Activated T-cell treated with anti-CD3 and anti-CD28 coated beads, Interleukin-2, amount 50 U/mL, for 1 hour (primary cell): ENCODE data around the gene PLXDC2.

ENCODE experiments used
- DNase-seq: peaks from one replicate; pipeline ENCODE4 v3.0.0-alpha.2; 2020

PLXDC2 gene

DNA sequence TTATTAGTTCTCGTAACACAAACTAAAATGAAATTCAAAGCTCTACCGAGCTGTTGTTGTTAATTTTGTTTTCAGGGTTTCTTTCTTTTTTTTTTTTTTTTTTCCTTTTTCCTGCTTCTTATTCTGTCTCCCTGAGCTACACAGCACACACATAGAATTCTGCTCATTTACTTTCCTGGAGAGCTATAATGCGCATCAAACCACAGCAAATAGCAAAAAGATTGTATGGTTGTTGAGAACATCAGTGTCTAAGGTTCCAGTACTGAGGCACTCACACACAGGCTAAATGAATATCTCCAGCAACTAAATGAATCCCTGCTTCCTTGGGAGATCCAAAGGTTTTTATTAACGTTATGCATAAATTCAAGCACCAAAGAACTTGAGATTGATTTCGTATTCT is 418.3 kb downstream of the PLXDC2 start:
- no peak for DNase-seq

GRCh38 chr10:20237091-20237570 is 420.9 kb downstream of the PLXDC2 start:
- DNase-seq, result no peak

GRCh38 chr10:20237586-20237985 is 421.4 kb downstream of the PLXDC2 start:
- DNase-seq, result no peak

- no peak for DNase-seq
These were observed 424.4 kb downstream of the PLXDC2 start for GRCh38 chr10:20240643-20241042.

DNA sequence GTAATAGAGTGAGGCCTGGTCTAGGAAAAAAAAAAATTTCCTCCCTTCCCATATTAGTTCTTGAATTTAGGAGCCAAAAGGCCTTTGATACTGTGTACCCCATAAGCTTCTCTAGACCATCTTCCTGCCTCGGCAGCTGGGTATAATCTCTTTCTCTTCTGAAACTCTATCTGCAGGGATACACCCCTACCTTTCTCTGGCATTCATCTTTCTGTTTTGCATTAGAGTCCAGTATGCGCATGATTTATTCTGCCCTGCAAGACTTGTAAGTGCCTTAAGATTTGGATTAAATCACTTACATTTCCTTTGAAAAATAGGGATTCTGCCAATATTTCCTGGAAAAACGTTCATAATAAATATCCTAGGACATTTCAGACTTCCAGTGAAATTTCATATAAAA is 431.2 kb downstream of the PLXDC2 start:
- DNase-seq, result no peak

- no peak for DNase-seq
These were observed 431.9 kb downstream of the PLXDC2 start for GRCh38 chr10:20247891-20248708.

DNA sequence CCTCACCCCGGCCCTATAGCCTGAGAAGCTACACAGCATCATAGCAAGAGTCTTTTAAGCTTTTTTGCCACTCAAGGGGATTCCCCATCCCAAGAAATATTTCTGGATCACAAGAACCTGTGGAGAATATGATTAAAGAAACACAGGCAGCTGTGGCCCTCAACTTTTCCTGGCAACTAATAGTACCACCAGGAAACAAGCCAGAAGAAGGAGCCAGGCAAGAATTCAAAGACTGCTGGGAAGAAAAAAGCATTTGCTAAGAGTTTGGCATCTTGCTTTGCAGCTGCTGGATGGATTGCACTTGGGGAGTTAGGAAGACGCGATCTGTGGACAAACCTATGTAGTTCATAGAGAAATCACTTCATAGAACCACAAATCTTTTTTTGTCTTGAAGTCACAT is 437.8 kb downstream of the PLXDC2 start:
- DNase-seq, result no peak

- DNase-seq, result no peak
These were observed 438.3 kb downstream of the PLXDC2 start for GRCh38 chr10:20254497-20254896.

- no peak for DNase-seq
These were observed 440.7 kb downstream of the PLXDC2 start for GRCh38 chr10:20256969-20257368.

GRCh38 chr10:20257422-20257821 is 441.2 kb downstream of the PLXDC2 start:
- DNase-seq, result no peak

DNA sequence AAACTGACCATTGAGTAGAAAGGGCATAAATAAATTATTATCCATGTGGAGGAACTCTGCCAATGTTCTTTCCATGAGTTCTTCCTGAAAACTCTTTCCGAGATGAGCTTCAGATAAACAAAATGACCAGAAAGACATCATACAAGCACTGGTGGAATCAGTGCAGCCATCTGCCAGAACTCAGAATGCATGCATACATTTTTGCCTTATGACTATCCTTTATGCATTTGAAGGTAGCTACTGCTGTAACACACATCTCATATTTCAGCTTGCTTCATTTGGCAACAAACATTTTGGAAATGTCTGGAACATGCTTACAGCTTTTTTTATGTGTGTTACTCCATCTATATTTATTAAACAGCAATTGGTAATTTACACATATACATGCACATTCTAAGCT is 448.9 kb downstream of the PLXDC2 start:
- DNase-seq, result no peak

GRCh38 chr10:20267734-20268133 is 451.5 kb downstream of the PLXDC2 start:
- no peak for DNase-seq

GRCh38 chr10:20271490-20271889 is 455.3 kb downstream of the PLXDC2 start:
- no peak for DNase-seq

- no peak for DNase-seq
These were observed 456.4 kb downstream of the PLXDC2 start for GRCh38 chr10:20272608-20273007.

DNA sequence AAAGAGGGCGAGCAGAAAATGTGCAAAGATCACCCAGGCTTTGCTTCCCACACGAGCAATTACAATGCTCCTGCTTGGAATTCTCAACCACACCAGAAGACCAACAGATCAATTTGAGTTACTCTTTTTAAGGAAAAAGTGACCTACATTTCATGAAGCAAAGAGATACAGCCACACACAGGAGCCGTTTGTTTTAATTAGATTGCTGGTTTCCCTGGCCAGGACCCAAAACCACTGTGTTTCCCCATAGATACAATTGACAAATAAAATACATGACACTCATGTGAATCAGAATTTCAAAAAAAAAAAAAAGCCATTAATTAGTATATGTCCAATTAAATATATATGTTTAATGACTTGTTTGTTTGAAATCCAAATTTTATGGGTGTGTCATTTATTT is 458.3 kb downstream of the PLXDC2 start:
- no peak for DNase-seq

DNA sequence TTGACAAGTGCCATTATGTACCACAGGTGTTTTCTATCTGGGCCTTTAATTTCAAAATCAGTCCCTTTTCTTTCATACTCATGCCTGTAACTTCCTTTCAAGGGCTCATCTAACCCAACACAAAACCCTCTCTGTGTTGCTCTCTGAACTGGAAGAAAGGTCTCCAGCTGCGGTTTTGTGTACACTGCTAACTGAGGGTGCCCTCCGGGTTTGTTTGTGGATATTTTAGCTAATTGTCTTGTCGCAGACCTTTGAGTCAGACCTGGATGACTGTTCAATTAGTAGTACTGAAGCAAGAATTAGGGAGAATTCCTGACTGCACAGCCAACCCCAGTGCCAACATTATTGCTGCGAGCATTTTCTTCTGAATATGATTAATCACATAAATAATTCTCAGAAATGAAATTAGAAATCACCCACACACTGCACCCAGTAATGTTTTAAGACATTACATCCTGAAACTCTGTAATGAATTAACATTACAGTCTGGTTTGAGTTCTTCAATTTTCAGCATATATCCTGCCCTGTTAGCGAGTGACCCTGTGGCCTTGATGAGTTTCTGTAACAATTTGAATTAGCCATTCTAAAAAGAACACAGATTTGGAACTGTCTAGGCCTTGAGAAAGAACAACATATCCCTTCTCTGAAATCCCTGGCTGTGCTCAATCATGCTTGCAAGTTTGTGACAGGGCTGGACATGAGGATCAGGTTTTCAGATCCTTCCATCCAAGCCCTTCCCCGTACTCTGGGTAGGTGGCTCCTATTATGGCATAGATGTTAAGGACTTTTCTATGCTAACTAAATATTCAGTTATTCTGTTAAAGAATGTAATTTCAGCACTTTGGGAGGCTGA is 460.1 kb downstream of the PLXDC2 start:
- no peak for DNase-seq

GRCh38 chr10:20277820-20278219 is 461.6 kb downstream of the PLXDC2 start:
- no peak for DNase-seq

DNA sequence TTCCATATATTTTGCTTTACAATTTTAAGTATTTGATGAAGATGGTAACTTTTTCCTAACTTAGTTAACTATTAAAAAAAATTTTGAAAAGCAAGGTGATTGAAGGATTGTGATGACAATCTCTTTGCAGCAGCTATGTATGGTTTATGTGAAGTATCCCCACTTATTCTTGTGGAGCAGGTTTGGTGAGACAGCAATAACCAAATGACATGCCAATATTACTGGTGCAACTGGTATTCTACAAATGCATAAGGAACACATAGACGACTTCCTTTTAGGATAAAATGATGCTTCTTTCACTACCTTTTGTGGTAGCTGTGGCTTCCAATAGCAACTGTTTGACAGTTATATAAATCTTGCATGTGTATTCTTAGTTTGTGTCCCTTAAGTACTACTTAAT is 465.3 kb downstream of the PLXDC2 start:
- DNase-seq, result no peak

GRCh38 chr10:20287586-20287985 is 471.4 kb downstream of the PLXDC2 start:
- no peak for DNase-seq

DNA sequence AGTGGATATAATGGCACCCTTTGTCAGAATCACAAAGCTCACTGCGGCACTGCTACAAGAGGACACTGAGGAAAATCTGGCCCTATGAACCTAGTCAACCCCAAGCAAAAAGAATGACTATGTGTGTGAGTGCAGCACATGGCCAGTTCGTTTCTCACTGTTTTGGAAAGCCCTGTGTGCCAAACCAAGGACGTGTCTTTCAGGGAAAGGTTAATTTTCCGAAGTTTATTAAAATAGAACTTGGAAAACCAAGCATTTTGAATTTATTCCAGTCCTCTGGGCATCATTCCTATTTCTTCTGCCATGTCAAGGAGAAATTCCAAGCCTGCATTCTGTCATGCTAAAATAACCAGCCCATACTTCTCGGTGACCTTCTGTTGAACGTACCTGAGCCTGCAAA is 471.8 kb downstream of the PLXDC2 start:
- DNase-seq, result no peak

- DNase-seq, result no peak
These were observed 473.0 kb downstream of the PLXDC2 start for GRCh38 chr10:20289070-20289828.

GRCh38 chr10:20298417-20298816 is 482.2 kb downstream of the PLXDC2 start:
- DNase-seq, result no peak

DNA sequence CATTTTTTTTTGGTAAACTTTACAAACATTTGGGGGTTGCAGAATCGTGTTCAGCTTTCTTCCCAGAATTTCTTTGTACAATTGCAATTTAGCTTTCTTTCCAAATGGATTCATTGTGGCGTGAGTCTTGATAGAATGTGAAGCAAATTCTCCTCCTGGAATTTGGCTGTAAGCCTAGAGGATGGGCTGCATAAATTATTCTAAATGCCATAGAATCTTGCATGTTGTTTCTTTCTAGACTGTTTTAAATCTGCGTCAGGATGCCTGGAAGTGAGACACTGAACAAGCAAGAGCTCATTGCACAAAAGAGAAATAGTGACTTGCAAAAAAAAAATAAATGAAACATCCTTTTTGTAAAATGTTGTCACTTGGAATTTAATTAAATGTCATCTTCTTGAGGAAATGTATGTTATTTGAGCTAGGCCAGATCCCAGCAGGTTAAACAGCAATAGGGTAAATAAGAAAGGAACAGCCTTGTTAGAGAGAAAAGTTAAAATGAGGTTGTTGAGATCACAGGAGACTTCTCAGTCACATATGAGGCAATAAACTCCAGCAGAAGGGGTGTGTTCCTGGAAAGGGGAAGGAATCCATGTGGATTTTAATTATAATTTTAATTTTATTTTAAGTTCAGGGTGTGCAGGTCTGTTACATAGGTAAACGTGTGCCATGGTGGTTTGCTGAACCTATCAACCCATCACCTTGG is 483.0 kb downstream of the PLXDC2 start:
- DNase-seq, result no peak
